Gastrocnemius medialis (tissue), 4 donors: ENCODE data around the gene CTXN1. TPM values are rescaled to one million over a fixed set of nuclear protein-coding genes. Genes with fewer than 3 reads are reported as not detected.

ENCODE experiments used
- ATAC-seq, 2 donors: fragments of 150-250 bp; one replicate each; pipeline ENCODE4 v1.9.1; 2016
- DNase-seq, 2 donors: peaks; one replicate each; pipeline ENCODE4 v3.0.0-alpha.2; 2019
- H3K27ac ChIP-seq, 4 donors: fragments of 200-600 bp; sonication (generic); 1 replicate in 1 of 4; 2 replicates in 3 of 4; pipeline ENCODE4 v1.5.1; 2016 to 2018; ENCODE audit warnings: mild to moderate bottlenecking in 2 of 4, moderate library complexity in 1 of 4
- H3K27me3 ChIP-seq, 3 donors: fragments of 200-600 bp; sonication (generic) in 2 of 3; 1 replicate in 1 of 3; 2 replicates in 2 of 3; pipeline versions ENCODE4 v1.5.1 to v1.6.0; 2016 to 2019; ENCODE audit warnings: mild to moderate bottlenecking in 1 of 3, moderate library complexity in 1 of 3
- H3K36me3 ChIP-seq, 2 donors: fragments of 200-600 bp; sonication (generic) in 1 of 2; one replicate each; pipeline ENCODE4 v1.5.1; 2017 to 2018
- H3K4me1 ChIP-seq, 2 donors: fragments of 200-600 bp; sonication (generic) in 1 of 2; one replicate each; pipeline ENCODE4 v1.5.1; 2016 to 2017; ENCODE audit warnings: mild to moderate bottlenecking in 2 of 2
- H3K4me3 ChIP-seq, 4 donors: fragments of 200-600 bp; sonication (generic) in 3 of 4; 1 replicate in 1 of 4; 2 replicates in 3 of 4; pipeline ENCODE4 v1.5.1; 2016 to 2019; ENCODE audit warnings: mild to moderate bottlenecking in 2 of 4
- H3K9me3 ChIP-seq, 3 donors: fragments of 200-600 bp; sonication (generic) in 2 of 3; 1 replicate in 1 of 3; 2 replicates in 2 of 3; pipeline ENCODE4 v1.5.1; 2016 to 2019
- CTCF ChIP-seq, 5 experiments: fragments of 450-650 bp in 3 of 5; fragments of 200-600 bp in 2 of 5; sonication (generic) in 2 of 5; IDR thresholded peaks in 4 of 5; conservative IDR thresholded peaks in 1 of 5; 1 replicate in 4 of 5; 2 replicates in 1 of 5; pipeline ENCODE4 v1.5.1; 2016 to 2019; ENCODE audit warnings: antibody characterized with exemption in 5 of 5, mild to moderate bottlenecking in 3 of 5, moderate library complexity in 3 of 5
- POLR2A ChIP-seq, 2 donors: fragments of 450-650 bp; IDR thresholded peaks; one replicate each; pipeline ENCODE4 v1.6.1; 2017; ENCODE audit warnings: antibody characterized with exemption in 2 of 2, mild to moderate bottlenecking in 2 of 2, moderate library complexity in 2 of 2
- in situ Hi-C, 4 donors: fragments of 200-750 bp; cut with MboI; loops; one replicate each; pipeline versions ENCODE4 v1.15.0 to v1.8.0; 2017; ENCODE audit warnings: low sequenced_read_pairs in 4 of 4
- intact Hi-C: fragments of 100-400 bp; cut with DNase I; formaldehyde crosslinking; loops from one replicate; pipeline ENCODE4 v1.15.1; 2023; ENCODE audit warnings: low total_unique reads
- total RNA-seq, 4 donors: library from RNA; depleted of rRNA; stranded (reverse); fragments of >200 nt; gene quantifications; one replicate each; pipeline versions ENCODE4 v1.1.0 to v1.2.3, GENCODE V29; 2016

The CTXN1 gene
- total RNA-seq, 4 donors from 2014 or later = not detected

DNA sequence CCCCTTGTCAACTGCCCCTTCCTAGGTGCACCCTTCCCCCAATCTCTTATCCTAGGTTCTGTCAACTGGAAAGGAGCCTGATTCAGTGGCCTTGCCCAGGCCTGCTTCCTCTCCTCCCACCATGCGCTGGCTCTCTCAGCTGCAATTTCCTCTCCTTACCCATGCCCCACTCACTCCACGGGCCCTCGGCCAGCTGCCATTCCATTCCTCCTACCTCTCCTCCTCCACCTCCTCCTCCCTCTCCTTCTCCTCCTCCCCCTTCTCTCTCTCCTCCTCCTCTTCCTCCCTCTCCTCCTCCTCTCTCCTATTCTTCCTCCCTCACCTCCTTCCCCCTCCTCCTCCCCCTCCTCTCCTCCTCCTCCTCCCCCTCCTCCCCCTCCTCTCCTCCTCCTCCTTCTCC lies 27.1 kb upstream of the CTXN1 start:
- peaks cover 14 to 17% of the 10 kb centered on the region in 2 donors for H3K4me1 ChIP-seq
- no peak for DNase-seq
- intact Hi-C loops (no loop called here), in situ Hi-C loops (no loop called here)
- H3K27ac ChIP-seq = no peak overlapping the region
- H3K36me3 ChIP-seq = no peaks in the 10 kb centered on the region
- ATAC-seq = no peak
- no peaks in the 10 kb centered on the region for H3K9me3 ChIP-seq
- TF ChIP-seq POLR2A (IDR thresholded peaks at IDR 0.05) = no peak
- no peak for TF ChIP-seq CTCF (IDR thresholded peaks at IDR 0.05 in 4 of 5, conservative IDR thresholded peaks at IDR 0.05 in 1 of 5)
- no peaks in the 10 kb centered on the region for H3K27me3 ChIP-seq
- H3K4me3 ChIP-seq = no peak overlapping the region

DNA sequence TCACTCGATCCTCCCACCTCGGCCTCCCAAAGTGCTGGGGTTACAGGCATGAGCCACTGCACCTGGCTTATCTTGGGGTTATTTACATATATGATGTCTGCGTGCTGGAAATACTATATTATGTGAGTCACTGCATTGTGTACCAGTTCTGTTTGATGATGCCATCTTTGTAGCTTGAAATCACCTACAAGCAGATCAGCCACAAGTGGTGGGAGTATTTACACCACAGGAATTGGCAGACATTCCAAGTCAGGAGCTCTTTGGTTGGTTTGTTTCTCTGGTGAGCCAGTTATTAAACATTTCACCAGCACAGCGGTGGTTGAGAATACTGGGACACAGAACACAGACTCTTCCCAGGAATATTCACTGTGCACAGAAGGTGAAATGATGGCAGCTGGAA lies 22.0 kb upstream of the CTXN1 start:
- in situ Hi-C loops (loop anchor here (5.0 to 10.0 kb wide), 3 partner anchors 54 to 307 kb away; no protein-coding TSS in a partner anchor), intact Hi-C loops (loop anchor here (10.0 kb wide), 1 partner anchor 887 kb away; the partner anchor contains the start of genes MBD3L1 and ZNF558)
- H3K36me3 ChIP-seq = no peaks in the 10 kb centered on the region
- DNase-seq (no peak), ATAC-seq (no peak)
- no peak overlapping the region for H3K4me3 ChIP-seq
- TF ChIP-seq CTCF (IDR thresholded peaks at IDR 0.05 in 4 of 5, conservative IDR thresholded peaks at IDR 0.05 in 1 of 5) = no peak
- peaks cover 14 to 17% of the 10 kb centered on the region in 2 donors for H3K4me1 ChIP-seq
- H3K27ac ChIP-seq = no peak overlapping the region
- H3K27me3 ChIP-seq = no peaks in the 10 kb centered on the region
- H3K9me3 ChIP-seq = no peaks in the 10 kb centered on the region

- H3K9me3 ChIP-seq = no peaks in the 10 kb centered on the region
- ATAC-seq (peak; percentile 69 to 78), DNase-seq (peak; percentile 65 to 84)
- in situ Hi-C loops (loop anchor here (5.0 to 10.0 kb wide), 2 partner anchors 58 to 311 kb away; no protein-coding TSS in a partner anchor), intact Hi-C loops (loop anchor here (1.0 to 10.0 kb wide), 3 partner anchors 58 to 891 kb away; partner anchors contain the start of genes MBD3L1 and ZNF558)
- peaks cover 10 to 19% of the 10 kb centered on the region in 2 donors for H3K4me1 ChIP-seq
- peaks cover 0 to 17% of the 10 kb centered on the region in 2 donors for H3K36me3 ChIP-seq
- H3K4me3 ChIP-seq = peak overlapping the region; percentile 67 to 97 (median 82)
- H3K27ac ChIP-seq = peak overlapping the region; percentile 94 to 100 (median 98)
- TF ChIP-seq CTCF (IDR thresholded peaks at IDR 0.05 in 4 of 5, conservative IDR thresholded peaks at IDR 0.05 in 1 of 5) = peak; percentile 88 to 96 (median 88)
- no peak for TF ChIP-seq POLR2A (IDR thresholded peaks at IDR 0.05)
- H3K27me3 ChIP-seq = no peaks in the 10 kb centered on the region
Measured at GRCh38 chr19:7944177-7944761, 18.3 kb upstream of the CTXN1 start.

DNA sequence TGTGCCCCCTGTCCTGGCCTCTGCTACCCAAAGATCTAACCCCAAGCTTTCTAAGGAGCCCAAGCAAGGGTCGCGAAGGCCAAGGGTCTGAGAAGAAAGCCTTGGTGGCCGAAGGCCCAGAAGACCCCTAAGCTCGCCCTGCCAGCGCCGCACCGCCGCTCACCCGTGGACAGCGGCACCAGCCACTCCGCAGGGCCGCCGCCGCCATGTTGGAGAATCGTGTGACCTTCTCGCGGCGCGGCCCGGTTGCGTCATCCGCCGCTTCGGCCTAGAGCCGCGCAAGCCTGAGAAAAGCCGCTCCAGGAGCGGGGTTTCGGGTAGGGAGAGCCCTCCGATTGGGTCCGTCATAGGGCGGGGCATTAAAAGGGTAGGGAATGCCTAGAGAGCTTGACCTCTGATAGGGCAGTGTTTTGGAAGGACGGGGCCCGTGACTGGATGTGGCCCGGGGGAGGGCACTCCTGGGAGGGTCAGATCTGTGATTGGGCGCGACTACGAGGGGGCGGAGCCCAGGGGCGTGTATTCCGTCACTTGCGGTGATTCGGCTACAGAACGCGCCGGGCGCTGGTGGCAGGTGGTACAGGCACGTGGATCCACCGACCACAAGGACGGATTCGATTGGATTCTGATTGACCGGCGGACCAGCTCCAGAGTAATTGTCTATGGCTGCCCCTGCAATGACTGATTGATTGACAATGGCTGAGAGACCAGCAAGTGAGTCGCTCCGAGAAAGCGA lies 17.7 kb upstream of the CTXN1 start, which contains the start of gene TIMM44:
TSS of gene TIMM44 (minus strand) at position 223 of the 733 bp plus-strand sequence. CDS start at position 208, 15 bp downstream.
- DNase-seq = peak; percentile 100
- TF ChIP-seq CTCF (IDR thresholded peaks at IDR 0.05 in 4 of 5, conservative IDR thresholded peaks at IDR 0.05 in 1 of 5) (no peak), POLR2A (IDR thresholded peaks at IDR 0.05) (peak; percentile 92 to 97)
- Histone ChIP-seq H3K27ac (peak within 1 kb of the TSS; percentile 94 to 100 (median 98)), H3K9me3 (no peaks in the 10 kb centered on the region), H3K36me3 (peaks cover 0 to 24% of the 10 kb centered on the region in 2 donors), H3K4me1 (peaks cover 10 to 19% of the 10 kb centered on the region in 2 donors), H3K27me3 (no peaks in the 10 kb centered on the region), H3K4me3 (peak within 1 kb of the TSS; percentile 67 to 97 (median 82))
- ATAC-seq = peak; percentile 97 to 98
- intact Hi-C loops (loop anchor here (1.0 to 10.0 kb wide), 5 partner anchors 23 to 891 kb away; partner anchors contain the start of genes MAP2K7, MBD3L1, SNAPC2 and ZNF558), in situ Hi-C loops (loop anchor here (5.0 to 10.0 kb wide), 2 partner anchors 59 to 311 kb away; no protein-coding TSS in a partner anchor)
